Stimulated activated naive CD8-positive, alpha-beta T cell treated with anti-CD3 and anti-CD28 coated beads, Interleukin-15, Interleukin-2, amounts not matched to agents 100 ng/mL and 50 ng/mL, for 24 hours (primary cell): ENCODE measurements around the gene CCDC3.
"Not testable (repeated sequence)": the region's sequence is repeated elsewhere in the genome, so short reads cannot be mapped to it uniquely, and the experiment has no call there.

Experiments used
- H3K27ac Mint-ChIP-seq: one replicate; pipeline ENCODE4 v1.8.0; 2021; ENCODE audit warnings: mild to moderate bottlenecking, mixed read lengths
- H3K27me3 Mint-ChIP-seq: one replicate; pipeline ENCODE4 v1.8.0; 2021; ENCODE audit warnings: mixed read lengths
- H3K36me3 Mint-ChIP-seq: one replicate; pipeline ENCODE4 v1.8.0; 2021; ENCODE audit warnings: low read depth, mixed read lengths
- H3K4me1 Mint-ChIP-seq: one replicate; pipeline ENCODE4 v1.8.0; 2021; ENCODE audit warnings: low read depth, mixed read lengths
- H3K4me3 Mint-ChIP-seq: one replicate; pipeline ENCODE4 v1.8.0; 2021; ENCODE audit warnings: mild to moderate bottlenecking, mixed read lengths
- H3K9me3 Mint-ChIP-seq: one replicate; pipeline ENCODE4 v1.8.0; 2021; ENCODE audit warnings: mixed read lengths

The CCDC3 gene

DNA sequence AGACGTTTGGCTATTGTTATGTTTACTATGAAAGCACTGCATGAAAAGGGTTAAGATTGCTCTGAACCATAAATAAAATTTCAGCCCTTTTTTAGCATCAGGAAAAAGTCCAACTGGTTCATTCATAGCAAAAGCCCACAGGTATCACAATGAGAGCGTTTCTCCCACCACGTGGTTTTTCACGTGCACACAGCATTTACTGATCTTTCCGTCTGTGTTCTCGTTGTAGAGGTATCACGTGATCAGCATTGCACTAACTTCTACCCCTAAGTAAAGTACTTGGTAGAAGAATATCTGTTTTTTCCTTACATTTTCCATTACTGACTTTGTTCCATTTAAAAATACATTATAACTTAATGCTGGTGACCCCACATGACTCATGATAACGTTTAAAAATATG, 17.8 kb upstream of the CCDC3 start:
- Mint-ChIP-seq H3K4me1 (no peaks in the 10 kb centered on the region), H3K27me3 (peaks cover 26% of the 10 kb centered on the region), H3K36me3 (no peaks in the 10 kb centered on the region), H3K4me3 (no peak overlapping the region), H3K27ac (no peak overlapping the region), H3K9me3 (peaks cover 12% of the 10 kb centered on the region)

DNA sequence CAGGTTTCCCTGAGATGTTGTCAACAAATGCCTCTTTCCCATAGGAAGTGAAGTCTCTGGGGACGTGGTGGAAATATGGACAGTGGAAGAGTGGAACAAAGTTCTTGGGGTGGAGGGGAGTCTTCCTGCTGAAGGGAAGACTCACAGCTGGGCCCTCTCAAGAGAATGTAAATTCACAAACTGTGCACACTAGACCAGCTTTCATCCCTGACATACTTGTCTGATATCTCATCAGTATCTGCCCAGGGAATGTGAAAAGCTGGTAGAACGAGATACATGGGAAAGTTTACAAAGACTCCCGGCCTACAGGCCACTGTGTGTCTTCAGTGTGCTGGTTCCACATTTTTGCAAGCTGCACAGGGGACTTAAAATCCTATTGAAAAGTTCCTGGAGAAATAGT, 16.7 kb upstream of the CCDC3 start:
- peaks cover 7% of the 10 kb centered on the region for H3K9me3 Mint-ChIP-seq

GRCh38 chr10:13016886-13017285, 15.4 kb upstream of the CCDC3 start:
- H3K9me3 Mint-ChIP-seq = peaks cover under 1% of the 10 kb centered on the region
- H3K4me1 Mint-ChIP-seq = no peaks in the 10 kb centered on the region
- no peak overlapping the region for H3K4me3 Mint-ChIP-seq
- H3K27ac Mint-ChIP-seq = no peak overlapping the region
- H3K27me3 Mint-ChIP-seq = peaks cover 36% of the 10 kb centered on the region
- H3K36me3 Mint-ChIP-seq = no peaks in the 10 kb centered on the region

More for the DNA sequence above, 16.7 kb upstream of the CCDC3 start:
- H3K27ac Mint-ChIP-seq = no peak overlapping the region
- H3K27me3 Mint-ChIP-seq = peaks cover 27% of the 10 kb centered on the region
- H3K4me3 Mint-ChIP-seq = no peak overlapping the region
- no peaks in the 10 kb centered on the region for H3K36me3 Mint-ChIP-seq
- no peaks in the 10 kb centered on the region for H3K4me1 Mint-ChIP-seq

DNA sequence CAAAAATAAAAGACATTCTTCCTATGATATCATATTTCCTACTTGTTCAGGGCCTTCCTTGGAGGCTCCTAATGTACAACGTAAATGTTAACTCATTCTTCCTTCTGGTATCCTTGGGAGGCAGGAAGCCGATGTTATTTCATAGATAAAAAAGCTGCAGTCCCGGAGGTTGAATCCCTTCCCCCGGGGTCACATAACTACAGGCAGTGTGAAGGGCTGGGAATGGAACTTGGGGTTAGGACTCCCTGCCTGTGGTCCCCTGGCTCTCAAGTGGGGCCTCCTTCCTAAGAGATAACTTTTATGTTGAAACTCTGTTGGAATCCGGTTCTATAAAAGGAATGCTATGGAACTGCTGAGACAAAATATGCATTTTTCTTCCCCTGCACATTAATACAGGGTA, 14.9 kb upstream of the CCDC3 start:
- Mint-ChIP-seq H3K27ac (no peak overlapping the region), H3K27me3 (peaks cover 37% of the 10 kb centered on the region), H3K9me3 (no peaks in the 10 kb centered on the region), H3K4me3 (no peak overlapping the region), H3K36me3 (no peaks in the 10 kb centered on the region), H3K4me1 (no peaks in the 10 kb centered on the region)

DNA sequence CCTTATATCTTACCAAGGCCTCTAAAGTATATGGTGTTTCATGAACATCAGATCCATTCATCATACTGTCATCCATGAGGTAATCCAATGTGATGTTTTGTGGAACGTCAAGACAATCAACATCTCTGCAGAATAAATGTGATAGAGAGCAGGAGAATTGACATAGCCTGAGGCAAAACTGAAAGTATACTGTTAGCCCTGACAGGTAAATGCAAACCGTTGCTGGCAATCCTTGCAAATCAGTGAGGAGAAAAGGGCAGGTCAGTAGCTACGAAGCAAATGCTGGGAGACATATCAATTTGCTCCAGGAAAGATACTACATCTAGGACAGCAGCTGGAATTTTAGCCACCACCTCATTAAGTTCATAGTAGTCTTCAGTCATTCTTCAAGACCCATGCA, 4.5 kb upstream of the CCDC3 start:
- H3K27ac Mint-ChIP-seq = no peak overlapping the region
- H3K4me3 Mint-ChIP-seq = no peak overlapping the region
- H3K27me3 Mint-ChIP-seq = peaks cover 53% of the 10 kb centered on the region
- H3K4me1 Mint-ChIP-seq = peaks cover 4% of the 10 kb centered on the region
- no peaks in the 10 kb centered on the region for H3K9me3 Mint-ChIP-seq
- no peaks in the 10 kb centered on the region for H3K36me3 Mint-ChIP-seq

- Mint-ChIP-seq H3K36me3 (no peaks in the 10 kb centered on the region), H3K27me3 (peaks cover 68% of the 10 kb centered on the region), H3K4me1 (peaks cover 4% of the 10 kb centered on the region), H3K27ac (no peak overlapping the region), H3K4me3 (no peak overlapping the region), H3K9me3 (no peaks in the 10 kb centered on the region)
Observed at GRCh38 chr10:13003759-13004158, 2.2 kb upstream of the CCDC3 start.

GRCh38 chr10:13003004-13003403, 1.5 kb upstream of the CCDC3 start:
- Mint-ChIP-seq H3K4me3 (no peak overlapping the region), H3K9me3 (no peaks in the 10 kb centered on the region), H3K27ac (no peak overlapping the region), H3K27me3 (peaks cover 71% of the 10 kb centered on the region), H3K4me1 (peaks cover 4% of the 10 kb centered on the region), H3K36me3 (no peaks in the 10 kb centered on the region)

DNA sequence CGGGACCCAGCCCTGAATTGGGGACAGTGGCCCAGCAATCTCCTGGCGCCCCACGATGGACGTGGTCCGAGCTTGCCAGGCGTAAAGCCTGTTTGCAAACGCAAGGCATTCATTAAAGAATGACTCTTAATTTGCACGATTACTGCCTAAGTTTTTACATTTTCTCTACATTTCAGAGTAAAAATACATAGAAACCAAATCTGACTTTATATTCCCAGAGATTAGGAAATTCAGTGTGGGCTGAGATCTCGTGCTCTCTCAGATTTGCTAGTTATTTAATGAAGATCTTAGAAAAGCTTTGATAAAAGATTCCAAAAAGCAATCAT, 337 bp upstream of the CCDC3 start:
- H3K4me3 Mint-ChIP-seq = peak overlapping the region; percentile 39
- H3K36me3 Mint-ChIP-seq = no peaks in the 10 kb centered on the region
- H3K27me3 Mint-ChIP-seq = peaks cover 66% of the 10 kb centered on the region
- no peaks in the 10 kb centered on the region for H3K9me3 Mint-ChIP-seq
- no peak overlapping the region for H3K27ac Mint-ChIP-seq
- H3K4me1 Mint-ChIP-seq = peaks cover 4% of the 10 kb centered on the region

- Mint-ChIP-seq H3K4me3 (no peak overlapping the region), H3K27ac (no peak overlapping the region), H3K9me3 (no peaks in the 10 kb centered on the region), H3K36me3 (no peaks in the 10 kb centered on the region), H3K4me1 (peaks cover 4% of the 10 kb centered on the region), H3K27me3 (peaks cover 69% of the 10 kb centered on the region)
Observed at GRCh38 chr10:13000431-13000830, 1.1 kb downstream of the CCDC3 start.

DNA sequence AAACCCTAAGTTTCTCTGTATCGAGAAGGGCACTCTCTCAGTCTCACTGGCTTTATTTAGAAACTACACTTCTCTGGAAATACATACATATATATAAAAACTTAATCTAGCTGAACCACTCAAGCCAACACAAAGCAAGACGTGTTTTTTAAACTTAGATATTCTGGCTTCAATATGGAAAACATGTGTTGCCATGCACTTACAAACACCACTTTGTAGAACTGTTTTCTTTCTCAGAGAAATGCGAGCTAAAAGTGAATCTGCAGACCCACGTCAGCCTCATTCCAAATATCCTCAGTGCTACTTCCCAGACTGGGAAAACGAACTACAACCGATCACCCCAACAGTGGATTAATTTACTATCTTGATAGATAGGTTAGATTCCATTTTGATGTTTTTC, 1.7 kb downstream of the CCDC3 start:
- H3K36me3 Mint-ChIP-seq = no peaks in the 10 kb centered on the region
- peaks cover 64% of the 10 kb centered on the region for H3K27me3 Mint-ChIP-seq
- H3K4me3 Mint-ChIP-seq = no peak overlapping the region

DNA sequence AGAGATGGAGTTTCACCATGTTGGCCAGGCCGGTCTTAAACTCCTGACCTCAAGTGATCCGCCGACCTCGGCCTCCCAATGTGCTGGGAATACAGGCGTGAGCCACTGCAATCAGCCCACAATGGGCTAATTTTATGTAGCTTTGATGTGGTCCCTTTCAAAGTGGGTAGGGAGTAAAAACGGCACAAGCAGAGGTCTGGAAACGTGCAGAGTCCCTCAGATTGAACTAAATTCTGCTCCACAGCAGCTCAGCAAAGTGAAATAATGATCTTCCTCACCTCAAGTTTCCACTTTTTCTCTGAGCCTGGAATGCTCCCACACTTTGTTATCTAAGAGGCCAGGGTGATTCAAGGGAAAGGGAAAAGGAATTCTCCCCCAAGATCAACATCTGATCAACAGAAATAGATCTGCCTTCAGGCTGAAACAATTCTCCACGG, 6.1 kb downstream of the CCDC3 start:
- Mint-ChIP-seq H3K36me3 (no peaks in the 10 kb centered on the region), H3K4me1 (no peaks in the 10 kb centered on the region), H3K4me3 (no peak overlapping the region), H3K9me3 (no peaks in the 10 kb centered on the region), H3K27me3 (peaks cover 49% of the 10 kb centered on the region), H3K27ac (no peak overlapping the region)

More for the DNA sequence above, 1.7 kb downstream of the CCDC3 start:
- Mint-ChIP-seq H3K9me3 (no peaks in the 10 kb centered on the region), H3K4me1 (peaks cover 4% of the 10 kb centered on the region), H3K27ac (no peak overlapping the region)

DNA sequence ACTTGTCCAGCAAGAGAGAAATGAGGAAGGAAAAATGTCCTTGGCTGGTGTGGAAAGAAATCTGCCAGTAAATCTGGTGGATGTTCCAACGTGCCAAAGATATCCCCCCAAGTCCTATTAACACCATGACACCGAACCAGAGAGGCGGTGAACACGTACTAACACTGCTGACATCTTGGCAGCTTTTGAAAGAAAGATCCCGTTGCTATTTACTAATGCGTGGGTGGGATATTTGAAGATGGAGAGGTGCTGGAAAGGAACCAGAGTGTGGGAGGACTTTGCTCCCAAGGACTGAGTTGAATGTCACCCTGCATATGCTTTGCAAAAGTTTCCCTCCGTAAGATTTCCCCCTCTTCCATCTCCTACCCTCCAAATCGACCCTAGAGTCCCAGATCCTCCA, 7.9 kb downstream of the CCDC3 start:
- H3K9me3 Mint-ChIP-seq = no peaks in the 10 kb centered on the region
- H3K36me3 Mint-ChIP-seq = no peaks in the 10 kb centered on the region
- peaks cover 34% of the 10 kb centered on the region for H3K27me3 Mint-ChIP-seq
- H3K27ac Mint-ChIP-seq = no peak overlapping the region
- H3K4me3 Mint-ChIP-seq = no peak overlapping the region
- no peaks in the 10 kb centered on the region for H3K4me1 Mint-ChIP-seq

- Mint-ChIP-seq H3K36me3 (no peaks in the 10 kb centered on the region), H3K4me3 (no peak overlapping the region), H3K27me3 (peaks cover 6% of the 10 kb centered on the region), H3K9me3 (no peaks in the 10 kb centered on the region), H3K27ac (no peak overlapping the region), H3K4me1 (peaks cover 16% of the 10 kb centered on the region)
Observed at GRCh38 chr10:12985347-12985746, 16.2 kb downstream of the CCDC3 start.

DNA sequence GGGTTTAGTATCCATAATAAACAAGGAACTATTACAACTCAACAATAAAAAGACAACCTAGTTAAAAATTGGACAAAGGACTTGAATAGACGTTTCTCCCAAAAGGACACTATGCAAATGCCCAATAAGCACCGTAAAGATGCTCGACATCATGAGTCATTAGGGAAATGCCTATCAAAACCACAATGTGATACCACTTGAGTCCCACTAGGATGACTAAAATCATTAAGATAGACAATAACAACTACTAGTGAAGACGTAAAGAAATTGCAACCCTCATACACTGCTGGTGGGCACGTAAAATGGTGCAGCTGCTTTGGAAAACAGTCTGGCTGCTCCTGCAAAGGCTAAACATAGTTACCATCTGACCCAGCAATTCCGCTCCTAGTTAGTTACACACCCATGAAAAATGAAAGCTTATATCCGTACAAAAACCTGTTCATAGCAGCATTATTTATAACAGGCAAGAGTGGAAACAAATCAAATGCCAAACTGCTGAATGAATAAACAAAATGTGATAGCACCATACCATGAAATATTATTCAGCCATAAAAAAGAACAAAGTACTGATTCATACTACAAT, 17.3 kb downstream of the CCDC3 start:
- Mint-ChIP-seq H3K9me3 (no peaks in the 10 kb centered on the region), H3K4me3 (no peak overlapping the region), H3K27me3 (peaks cover 10% of the 10 kb centered on the region)

DNA sequence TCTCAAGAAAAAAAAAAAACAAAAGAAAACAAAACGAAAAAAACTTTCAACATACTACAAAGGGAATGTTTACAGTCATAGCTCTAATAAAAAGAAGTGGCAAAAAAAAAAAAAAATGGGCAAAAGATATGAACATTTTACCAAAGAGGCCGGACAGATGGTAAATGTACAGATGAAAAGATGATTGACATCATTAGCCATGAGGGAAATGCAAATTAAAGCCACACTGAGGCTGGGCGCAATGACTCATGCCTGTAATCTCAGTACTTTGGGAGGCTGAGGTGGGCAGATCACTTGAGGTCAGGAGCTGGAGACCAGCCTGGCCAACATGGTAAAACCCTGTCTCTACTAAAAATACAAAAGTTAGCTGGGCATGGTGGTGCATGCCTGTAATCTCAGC, 17.9 kb downstream of the CCDC3 start:
- H3K27me3 Mint-ChIP-seq = peaks cover 15% of the 10 kb centered on the region
- H3K36me3 Mint-ChIP-seq, H3K9me3 Mint-ChIP-seq: not testable (repeated sequence)
- H3K4me1 Mint-ChIP-seq = peaks cover 16% of the 10 kb centered on the region
- peak overlapping the region; percentile 9 for H3K4me3 Mint-ChIP-seq
- H3K27ac Mint-ChIP-seq = peak overlapping the region; percentile 57

More for the DNA sequence above, 17.3 kb downstream of the CCDC3 start:
- H3K4me1 Mint-ChIP-seq = peaks cover 16% of the 10 kb centered on the region
- H3K27ac Mint-ChIP-seq = no peak overlapping the region
- no peaks in the 10 kb centered on the region for H3K36me3 Mint-ChIP-seq

GRCh38 chr10:12981570-12981969, 19.9 kb downstream of the CCDC3 start:
- H3K4me3 Mint-ChIP-seq = no peak overlapping the region
- H3K36me3 Mint-ChIP-seq = no peaks in the 10 kb centered on the region
- no peaks in the 10 kb centered on the region for H3K9me3 Mint-ChIP-seq
- H3K27ac Mint-ChIP-seq = no peak overlapping the region
- peaks cover 16% of the 10 kb centered on the region for H3K4me1 Mint-ChIP-seq
- H3K27me3 Mint-ChIP-seq = peaks cover 20% of the 10 kb centered on the region
